Left lung (tissue), 10 donors: ENCODE results near the gene CLCNKB. TPM values are rescaled to one million over a fixed set of nuclear protein-coding genes. Genes with fewer than 3 reads are reported as not detected.

ENCODE experiments used
- ATAC-seq: fragments of 200-7000 bp; cut with Tn5 transposase; one replicate; pipeline ENCODE4 v1.9.1; 2020; ENCODE audit warnings: moderate library complexity
- DNase-seq, 4 donors: peaks; one replicate each; pipeline ENCODE4 v3.0.0-alpha.2; 2013 to 2020
- H3K27ac ChIP-seq, 2 donors: fragments of 200-600 bp; sonication (generic) in 1 of 2; one replicate each; pipeline versions ENCODE4 v1.5.0 to v1.8.0; 2020 to 2021
- H3K27me3 ChIP-seq, 2 donors: fragments of 200-600 bp; sonication (generic) in 1 of 2; one replicate each; pipeline versions ENCODE4 v1.5.0 to v1.8.0; 2020 to 2021
- H3K36me3 ChIP-seq, 2 donors: fragments of 200-600 bp; sonication (generic) in 1 of 2; one replicate each; pipeline versions ENCODE4 v1.5.0 to v1.8.0; 2020 to 2021
- H3K4me1 ChIP-seq, 2 donors: fragments of 200-600 bp; one replicate each; pipeline ENCODE4 v1.8.0; 2021
- H3K4me3 ChIP-seq, 2 donors: fragments of 200-600 bp; sonication (generic) in 1 of 2; one replicate each; pipeline versions ENCODE4 v1.5.0 to v1.8.0; 2020 to 2021; ENCODE audit warnings: mild to moderate bottlenecking in 1 of 2
- H3K9me3 ChIP-seq, 2 donors: fragments of 200-600 bp; sonication (generic) in 1 of 2; one replicate each; pipeline versions ENCODE4 v1.5.0 to v1.8.0; 2020 to 2021
- intact Hi-C, 2 donors: fragments of 100-400 bp; cut with DNase I; formaldehyde crosslinking; loops; one replicate each; pipeline versions ENCODE4 v1.11.2 to v1.14.2; 2022
- polyA plus RNA-seq, 6 donors: library from polyadenylated mRNA; unstranded; fragments of 120-200 nt; gene quantifications; one replicate each; pipeline ENCODE4 v1.2.1, GENCODE V29; 2013; ENCODE audit not compliant: insufficient read length in 6 of 6
- total RNA-seq, 2 donors: library from RNA; stranded (reverse); fragmentation: NEBNext Ultra II Directional; extraction: Animal tissue kit (Norgen Biotek cat#: 25700); gene quantifications; one replicate each; pipeline ENCODE4 v1.2.1, GENCODE V29; 2021
- TF ChIP-seq, protein P1 (sequence below), 2 donors: fragments of 200-600 bp; sonication (generic) in 1 of 2; IDR thresholded peaks; one replicate each; pipeline versions ENCODE4 v1.5.0 to v1.8.0; 2021; ENCODE audit warnings: antibody characterized with exemption in 2 of 2
- donor health status: DM: no; HTN: yes; CAD: no.
- donor health status: DM: no; HTN: no; CAD: no.

CLCNKB gene
- total and polyA plus RNA-seq, 8 donors = 1.1 to 8.0 (median 4.9) TPM; not detected in 1

DNA sequence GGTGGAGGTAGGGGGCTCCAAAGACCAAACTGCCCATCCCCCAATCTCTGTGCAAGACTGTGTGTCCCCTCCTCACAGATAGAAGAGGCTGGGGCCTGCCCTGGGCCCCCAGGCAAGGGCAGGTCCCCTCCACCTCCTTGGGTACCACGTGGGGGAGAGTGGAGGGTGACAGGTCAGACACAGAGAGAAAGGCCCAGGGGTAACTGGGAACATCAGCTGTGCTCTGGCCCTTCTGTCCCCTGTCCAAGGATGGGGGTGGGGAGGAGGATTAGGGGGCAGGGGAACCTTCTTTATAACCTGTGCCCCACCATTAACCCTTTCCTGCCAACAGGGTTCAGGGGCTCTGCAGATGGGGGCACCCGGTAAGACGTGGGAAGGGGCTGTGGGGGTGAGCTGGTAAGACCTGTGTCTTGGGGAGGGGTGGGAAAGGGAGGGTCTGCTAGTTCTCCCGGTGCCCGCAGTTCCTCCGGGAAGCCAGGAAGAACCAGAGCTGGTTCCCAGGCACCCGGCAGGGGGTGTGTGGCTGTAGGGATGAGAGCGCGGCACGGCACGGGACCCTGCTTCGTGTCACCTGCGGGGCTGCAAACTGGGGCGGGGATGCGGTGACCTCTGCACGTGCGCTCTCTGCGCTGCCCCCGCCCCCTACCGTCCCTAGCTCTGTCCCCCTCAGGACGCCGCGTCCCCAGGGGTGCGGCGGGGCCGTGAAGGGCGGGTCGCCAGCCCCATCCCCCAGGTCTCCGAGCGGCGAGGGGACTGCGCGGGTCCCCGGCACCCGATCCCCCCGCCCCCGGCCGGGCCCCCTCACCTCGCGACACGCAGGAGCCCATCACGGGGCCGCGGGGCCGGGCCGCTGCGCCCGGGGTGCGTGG, 29.3 kb downstream of the CLCNKB start:
- Histone ChIP-seq H3K9me3 (no peaks in the 10 kb centered on the region), H3K4me1 (peaks cover 6 to 8% of the 10 kb centered on the region in 2 donors), H3K27ac (no peak overlapping the region), H3K4me3 (no peak overlapping the region), H3K27me3 (peaks cover 6 to 39% of the 10 kb centered on the region in 2 donors), H3K36me3 (no peaks in the 10 kb centered on the region)
- DNase-seq = no peak
- intact Hi-C loops = loop anchor here (5.0 to 10.0 kb wide), 3 partner anchors 122 to 292 kb away; partner anchors contain the start of gene SZRD1 (in 1 of the 2)
- TF ChIP-seq, protein P1, sequence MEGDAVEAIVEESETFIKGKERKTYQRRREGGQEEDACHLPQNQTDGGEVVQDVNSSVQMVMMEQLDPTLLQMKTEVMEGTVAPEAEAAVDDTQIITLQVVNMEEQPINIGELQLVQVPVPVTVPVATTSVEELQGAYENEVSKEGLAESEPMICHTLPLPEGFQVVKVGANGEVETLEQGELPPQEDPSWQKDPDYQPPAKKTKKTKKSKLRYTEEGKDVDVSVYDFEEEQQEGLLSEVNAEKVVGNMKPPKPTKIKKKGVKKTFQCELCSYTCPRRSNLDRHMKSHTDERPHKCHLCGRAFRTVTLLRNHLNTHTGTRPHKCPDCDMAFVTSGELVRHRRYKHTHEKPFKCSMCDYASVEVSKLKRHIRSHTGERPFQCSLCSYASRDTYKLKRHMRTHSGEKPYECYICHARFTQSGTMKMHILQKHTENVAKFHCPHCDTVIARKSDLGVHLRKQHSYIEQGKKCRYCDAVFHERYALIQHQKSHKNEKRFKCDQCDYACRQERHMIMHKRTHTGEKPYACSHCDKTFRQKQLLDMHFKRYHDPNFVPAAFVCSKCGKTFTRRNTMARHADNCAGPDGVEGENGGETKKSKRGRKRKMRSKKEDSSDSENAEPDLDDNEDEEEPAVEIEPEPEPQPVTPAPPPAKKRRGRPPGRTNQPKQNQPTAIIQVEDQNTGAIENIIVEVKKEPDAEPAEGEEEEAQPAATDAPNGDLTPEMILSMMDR (IDR thresholded peaks at IDR 0.05) = no peak
- no peak for ATAC-seq

GRCh38 chr1:16073490-16074119, 30.0 kb downstream of the CLCNKB start, which contains the start of gene FAM131C:
Gene FAM131C (minus strand): TSS chr1:16073651. CDS start chr1:16073442, 209 bp downstream.
- H3K4me3 ChIP-seq = no peak within 1 kb of the TSS
- H3K4me1 ChIP-seq = peaks cover 4 to 6% of the 10 kb centered on the region in 2 donors
- H3K27me3 ChIP-seq = peaks cover 6 to 39% of the 10 kb centered on the region in 2 donors
- no peaks in the 10 kb centered on the region for H3K36me3 ChIP-seq
- ATAC-seq (peak; percentile 75), DNase-seq (no peak)
- intact Hi-C loops = loop anchor here (5.0 to 10.0 kb wide), 3 partner anchors 121 to 291 kb away; partner anchors contain the start of gene SZRD1 (in 1 of the 2)
- TF ChIP-seq, protein P1 (IDR thresholded peaks at IDR 0.05) = peak in 1 of 2 donors; percentile 31
- H3K9me3 ChIP-seq = no peaks in the 10 kb centered on the region
- no peak within 1 kb of the TSS for H3K27ac ChIP-seq

GRCh38 chr1:16074217-16074616, 30.6 kb downstream of the CLCNKB start:
- DNase-seq = no peak
- H3K9me3 ChIP-seq = no peaks in the 10 kb centered on the region
- TF ChIP-seq, protein P1 (IDR thresholded peaks at IDR 0.05) = no peak
- H3K27me3 ChIP-seq = peaks cover 6 to 39% of the 10 kb centered on the region in 2 donors
- no peak overlapping the region for H3K27ac ChIP-seq
- H3K4me1 ChIP-seq = peaks cover 4 to 12% of the 10 kb centered on the region in 2 donors
- ATAC-seq = no peak
- intact Hi-C loops = loop anchor here (5.0 to 10.0 kb wide), 3 partner anchors 121 to 291 kb away; partner anchors contain the start of gene SZRD1 (in 1 of the 2)
- H3K4me3 ChIP-seq = no peak overlapping the region
- H3K36me3 ChIP-seq = no peaks in the 10 kb centered on the region

- TF ChIP-seq, protein P1 (IDR thresholded peaks at IDR 0.05) = no peak
- H3K27ac ChIP-seq = no peak overlapping the region
- no peak overlapping the region for H3K4me3 ChIP-seq
- ATAC-seq (peak; percentile 39), DNase-seq (peak in 2 of 4 donors; percentile 52 to 70)
- intact Hi-C loops = loop anchor here (10.0 kb wide), 2 partner anchors 119 to 289 kb away; partner anchors contain the start of gene SZRD1 (in 1 of the 2)
- H3K27me3 ChIP-seq = peaks cover 6 to 39% of the 10 kb centered on the region in 2 donors
- H3K9me3 ChIP-seq = no peaks in the 10 kb centered on the region
- H3K4me1 ChIP-seq = peaks cover 4 to 12% of the 10 kb centered on the region in 2 donors
- no peaks in the 10 kb centered on the region for H3K36me3 ChIP-seq
These were observed 31.9 kb downstream of the CLCNKB start for GRCh38 chr1:16075337-16076030.
